ENCODE data around the gene AGPAT2. TPM values are rescaled to one million over a fixed set of nuclear protein-coding genes. Genes with fewer than 3 reads are reported as not detected.

The AGPAT2 gene
- total RNA-seq, 4 donors from 2014 or later, result 22.0 to 52.8 (median 39.3) TPM

GRCh38 chr9:136648751-136649150, 38.5 kb downstream of the AGPAT2 start:
- Histone ChIP-seq H3K9me3 (no peaks in the 10 kb centered on the region), H3K4me3 (peak overlapping the region in 1 of 4 donors; percentile 16), H3K27ac (replicated peaks in 1 of 4) (peak overlapping the region in 3 of 4 donors; percentile 31 to 62 (median 55)), H3K27me3 (peaks cover 0 to 44% (median 21%) of the 10 kb centered on the region in 4 donors), H3K36me3 (no peaks in the 10 kb centered on the region), H3K4me1 (peaks cover 17 to 36% (median 26%) of the 10 kb centered on the region in 4 donors)
- 49% methylated on average over 10 of the region's 16 CpGs for WGBS
- no peak for DNase-seq (ENCODE audit: extremely low spot score)
- intact Hi-C loops (cut with DNase I), result no loop called here
- no peak for TF ChIP-seq POLR2A (IDR thresholded peaks at IDR 0.05; ENCODE audit: low read depth)
- peak; percentile 45 to 50 for TF ChIP-seq POLR2AphosphoS5 (IDR thresholded peaks at IDR 0.05)

- intact Hi-C loops (cut with DNase I), result no loop called here
- WGBS, result 71% methylated on average over 21 of the region's 29 CpGs
- Histone ChIP-seq H3K27ac (replicated peaks in 1 of 4) (peak overlapping the region in 3 of 4 donors; percentile 60 to 81 (median 73)), H3K4me1 (peaks cover 17 to 33% (median 26%) of the 10 kb centered on the region in 4 donors), H3K4me3 (peak overlapping the region; percentile 35 to 51 (median 36)), H3K27me3 (peaks cover 0 to 45% (median 21%) of the 10 kb centered on the region in 4 donors), H3K9me3 (no peaks in the 10 kb centered on the region), H3K36me3 (no peaks in the 10 kb centered on the region)
- no peak for DNase-seq (ENCODE audit: extremely low spot score)
- TF ChIP-seq POLR2AphosphoS5 (IDR thresholded peaks at IDR 0.05) (no peak), EP300 (IDR thresholded peaks at IDR 0.05) (no peak), CTCF (IDR thresholded peaks at IDR 0.05) (no peak), POLR2A (IDR thresholded peaks at IDR 0.05; ENCODE audit: low read depth) (no peak)
Measured at GRCh38 chr9:136646827-136647711, 40.2 kb downstream of the AGPAT2 start.

- peak overlapping the region; percentile 59 to 81 (median 66) for H3K27ac ChIP-seq (replicated peaks in 1 of 4)
- H3K27me3 ChIP-seq, result peaks cover 0 to 45% (median 21%) of the 10 kb centered on the region in 4 donors
- DNase-seq (ENCODE audit: extremely low spot score), result no peak
- H3K4me3 ChIP-seq, result peak overlapping the region; percentile 35 to 51 (median 36)
- TF ChIP-seq EP300 (IDR thresholded peaks at IDR 0.05), result peak; percentile 52
- peak; percentile 70 to 77 for TF ChIP-seq POLR2AphosphoS5 (IDR thresholded peaks at IDR 0.05)
- TF ChIP-seq POLR2A (IDR thresholded peaks at IDR 0.05; ENCODE audit: low read depth), result no peak
- peak in 1 of 3 experiments; percentile 11 for TF ChIP-seq CTCF (IDR thresholded peaks at IDR 0.05)
- H3K4me1 ChIP-seq, result peaks cover 20 to 33% (median 29%) of the 10 kb centered on the region in 4 donors
- no peaks in the 10 kb centered on the region for H3K9me3 ChIP-seq
- H3K36me3 ChIP-seq, result no peaks in the 10 kb centered on the region
- intact Hi-C loops (cut with DNase I), result no loop called here
- WGBS, result 42% methylated on average over 30 of the region's 40 CpGs
Measured at GRCh38 chr9:136645903-136646754, 41.1 kb downstream of the AGPAT2 start.

- peaks cover 22 to 33% (median 29%) of the 10 kb centered on the region in 4 donors for H3K4me1 ChIP-seq
- peak overlapping the region; percentile 35 to 48 (median 36) for H3K4me3 ChIP-seq
- intact Hi-C loops (cut with DNase I), result no loop called here
Measured at GRCh38 chr9:136645352-136645902, 41.8 kb downstream of the AGPAT2 start.

More at GRCh38 chr9:136645352-136645902, 41.8 kb downstream of the AGPAT2 start:
- no peak for DNase-seq (ENCODE audit: extremely low spot score)
- 59% methylated on average over 6 of the region's 18 CpGs for WGBS
- TF ChIP-seq POLR2AphosphoS5 (IDR thresholded peaks at IDR 0.05) (no peak), POLR2A (IDR thresholded peaks at IDR 0.05; ENCODE audit: low read depth) (no peak), CTCF (IDR thresholded peaks at IDR 0.05) (no peak), EP300 (IDR thresholded peaks at IDR 0.05) (no peak)
- H3K27me3 ChIP-seq, result peaks cover 0 to 45% (median 21%) of the 10 kb centered on the region in 4 donors
- H3K9me3 ChIP-seq, result no peaks in the 10 kb centered on the region
- no peaks in the 10 kb centered on the region for H3K36me3 ChIP-seq
- H3K27ac ChIP-seq (replicated peaks in 1 of 4), result peak overlapping the region; percentile 59 to 81 (median 66)
